Muscle of leg (tissue), 11 donors: ENCODE measurements around the gene PRAMEF8. TPM values are rescaled to one million over a fixed set of nuclear protein-coding genes. Genes with fewer than 3 reads are reported as not detected.
"Not testable (repeated sequence)": the region's sequence is repeated elsewhere in the genome, so short reads cannot be mapped to it uniquely, and the experiment has no call there.

ENCODE experiments used
- DNase-seq: peaks from one replicate; pipeline ENCODE4 v3.0.0; 2013
- H3K27ac ChIP-seq: one replicate; pipeline ENCODE4 v1.5.1; 2013; ENCODE audit warnings: mild to moderate bottlenecking, low read length, control low read depth
- H3K27me3 ChIP-seq: one replicate; pipeline ENCODE4 v1.6.1; 2013; ENCODE audit warnings: low read length; ENCODE audit not compliant: control insufficient read depth, insufficient read depth
- H3K36me3 ChIP-seq: one replicate; pipeline ENCODE4 v1.6.1; 2013; ENCODE audit warnings: low read length; ENCODE audit not compliant: control insufficient read depth, insufficient read depth
- H3K4me1 ChIP-seq: one replicate; pipeline ENCODE4 v1.6.1; 2013; ENCODE audit warnings: low read length; ENCODE audit not compliant: control insufficient read depth, insufficient read depth
- H3K4me3 ChIP-seq: one replicate; pipeline ENCODE4 v1.5.1; 2013; ENCODE audit warnings: low read length, control low read depth
- H3K9me3 ChIP-seq: replicated peaks from 2 replicates; pipeline ENCODE4 v1.6.1; 2013; ENCODE audit warnings: low read depth, low read length; ENCODE audit not compliant: control insufficient read depth
- WGBS: methylation state at CpG from one replicate; pipeline ENCODE4 v1.1.5; 2013; ENCODE audit warnings: missing lambda C conversion rate; ENCODE audit not compliant: insufficient coverage; 5-methylcytosine and 5-hydroxymethylcytosine counted together
- polyA plus RNA-seq, 8 donors: library from polyadenylated mRNA; unstranded; fragments of 120-200 nt; gene quantifications; one replicate each; pipeline versions ENCODE4 v1.2.1 to v1.2.3, GENCODE V29; 2013; ENCODE audit warnings: inconsistent platforms in 1 of 8, low replicate concordance in 1 of 8; ENCODE audit not compliant: insufficient read length in 8 of 8, insufficient read depth in 1 of 8
- total RNA-seq: library from RNA; stranded (reverse); fragments of 120-200 nt; gene quantifications from one replicate; pipeline ENCODE4 v1.2.4, GENCODE V29; 2013

Gene PRAMEF8
- total and polyA plus RNA-seq, 9 donors: not detected

DNA sequence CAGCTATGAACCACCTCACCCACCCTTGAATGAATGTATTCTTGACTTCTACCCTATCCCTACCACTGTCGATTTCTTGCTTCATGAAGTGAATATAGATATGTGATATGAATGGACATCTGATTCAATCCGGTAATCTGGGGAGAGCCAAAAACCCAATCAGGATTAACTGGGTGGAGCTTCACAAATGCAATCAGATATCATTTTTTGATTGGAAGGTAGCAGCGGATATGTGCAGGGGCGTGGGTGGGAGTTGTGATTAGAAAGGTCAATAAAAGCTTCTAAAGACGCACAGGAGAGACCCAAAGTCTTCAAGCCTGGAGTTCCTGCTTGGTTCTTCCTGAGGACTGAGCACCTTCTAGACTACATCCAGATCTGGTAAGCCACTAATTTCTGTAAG lies 31.0 kb downstream of the PRAMEF8 start, which contains the start of gene PRAMEF5:
PRAMEF5 (plus strand) TSS at position 301 of the 400 bp plus-strand sequence. CDS start 5,071 bp downstream, outside the sequence.
- not testable (repeated sequence) for H3K9me3 ChIP-seq, H3K36me3 ChIP-seq, H3K4me3 ChIP-seq, H3K27ac ChIP-seq, H3K4me1 ChIP-seq, H3K27me3 ChIP-seq, DNase-seq
- WGBS: no CpG with 5 or more reads among the region's 5 CpGs

DNA sequence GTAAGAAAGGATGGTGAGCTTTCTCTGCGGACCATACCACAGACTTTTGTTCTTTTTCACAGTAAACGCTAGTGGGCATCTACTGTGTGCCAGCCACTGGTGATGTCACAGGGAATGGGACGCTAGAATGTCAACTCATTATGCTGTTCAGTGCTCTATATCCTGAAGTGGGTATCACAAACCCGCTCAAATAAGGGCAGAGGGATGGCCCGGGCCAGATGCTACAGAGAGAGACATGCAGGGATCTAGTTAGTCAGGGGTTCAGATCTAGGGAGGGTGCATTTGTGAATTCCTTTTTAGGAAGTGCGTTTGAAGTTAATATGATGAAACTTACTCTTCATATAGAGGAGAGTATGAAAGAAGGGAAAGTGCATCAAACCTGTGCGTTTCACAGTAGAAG lies 37.8 kb downstream of the PRAMEF8 start:
- H3K27me3 ChIP-seq, DNase-seq, H3K4me3 ChIP-seq, H3K4me1 ChIP-seq, H3K27ac ChIP-seq, H3K36me3 ChIP-seq: not testable (repeated sequence)
- H3K9me3 ChIP-seq: peaks cover 14% of the 10 kb centered on the region
- 73% methylated on average over 3 of the region's 7 CpGs for WGBS

DNA sequence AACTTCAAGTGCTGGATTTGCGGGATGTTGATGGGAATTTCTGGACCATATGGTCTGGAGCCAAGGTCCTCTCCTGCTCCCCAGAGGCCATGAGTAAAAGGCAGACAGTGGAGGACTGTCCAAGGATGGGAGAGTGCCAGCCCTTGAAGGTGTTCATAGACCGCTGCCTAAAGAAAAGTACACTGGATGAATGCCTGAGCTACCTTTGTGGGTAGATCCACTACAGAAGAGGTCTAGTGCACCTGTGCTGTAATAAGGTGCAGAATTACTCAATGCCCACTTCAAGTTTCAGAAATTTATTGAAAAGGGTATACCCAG lies 38.4 kb downstream of the PRAMEF8 start:
- DNase-seq, H3K4me3 ChIP-seq, H3K27ac ChIP-seq, H3K36me3 ChIP-seq, H3K4me1 ChIP-seq, H3K27me3 ChIP-seq: not testable (repeated sequence)
- 75% methylated on average over 2 of the region's 2 CpGs for WGBS
- H3K9me3 ChIP-seq: peaks cover 14% of the 10 kb centered on the region

DNA sequence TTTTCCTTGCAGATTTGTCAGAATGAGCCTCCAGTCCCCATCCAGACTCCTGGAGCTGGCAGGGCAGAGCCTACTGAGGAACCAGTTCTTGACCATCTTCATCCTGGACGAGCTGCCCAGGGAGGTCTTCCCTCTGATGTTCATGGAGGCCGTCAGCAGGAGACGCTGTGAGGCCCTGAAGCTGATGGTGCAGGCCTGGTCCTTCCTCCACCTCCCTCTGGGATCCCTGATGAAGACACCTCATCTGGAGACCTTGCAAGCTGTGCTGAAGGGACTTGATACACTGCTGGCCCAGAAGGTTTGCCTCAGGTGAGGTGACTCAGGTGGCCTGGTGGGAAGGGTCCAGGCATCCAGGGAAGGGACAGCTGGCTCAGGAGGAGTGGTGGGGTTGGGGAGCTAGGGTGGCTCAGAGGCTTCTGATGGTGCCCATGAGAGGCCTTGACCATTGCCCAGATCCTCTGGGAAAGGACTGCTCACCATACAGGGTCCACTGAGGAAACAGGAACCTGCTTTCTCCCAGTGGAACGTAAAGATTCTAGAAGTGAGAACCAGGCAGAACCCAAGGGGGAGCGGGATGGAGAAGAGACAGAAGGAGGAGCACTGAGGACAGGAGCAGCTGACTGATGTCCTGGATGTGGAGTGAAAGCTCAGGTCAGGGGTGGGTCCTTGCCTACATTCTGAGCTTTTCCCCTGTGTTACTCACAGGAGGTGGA lies 38.9 kb downstream of the PRAMEF8 start:
- not testable (repeated sequence) for H3K4me1 ChIP-seq, H3K27me3 ChIP-seq, H3K27ac ChIP-seq, H3K4me3 ChIP-seq, H3K36me3 ChIP-seq, DNase-seq
- 80% methylated on average over 5 of the region's 5 CpGs for WGBS
- H3K9me3 ChIP-seq: peaks cover 14% of the 10 kb centered on the region

DNA sequence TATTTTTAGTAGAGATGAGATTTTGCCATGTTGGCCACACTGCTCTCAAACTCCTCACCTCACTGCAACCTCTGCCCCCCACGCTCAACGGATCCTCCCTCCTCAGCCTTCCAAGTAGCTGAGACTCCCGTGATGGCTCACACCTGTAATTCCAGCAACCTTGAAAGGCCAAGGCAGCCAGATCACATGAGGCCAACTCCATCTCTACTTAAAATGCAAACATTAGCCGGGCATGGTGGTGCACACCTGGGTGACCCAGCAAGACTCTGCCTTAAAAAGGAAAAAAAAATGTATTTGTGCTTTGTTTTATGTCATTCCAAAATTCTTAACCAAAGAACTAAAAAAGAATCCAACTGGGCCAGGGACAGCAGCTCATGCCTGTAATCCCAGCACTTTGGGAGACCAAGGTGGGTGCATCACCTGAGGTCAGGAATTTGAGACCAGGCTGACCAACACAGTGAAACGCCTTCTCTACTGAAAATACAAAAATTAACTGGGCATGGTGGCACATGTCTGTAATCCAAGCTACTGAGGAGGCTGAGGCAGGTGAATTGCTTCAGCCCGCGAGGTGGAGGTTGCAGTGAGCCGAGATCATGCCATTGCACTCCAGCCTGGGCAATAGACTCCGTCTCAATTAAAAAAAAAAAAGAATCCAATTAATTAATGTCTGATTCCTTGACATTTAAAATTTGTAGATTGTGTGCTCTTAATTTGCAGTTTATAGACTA lies 41.2 kb downstream of the PRAMEF8 start:
- WGBS: 87% methylated on average over 6 of the region's 9 CpGs
- not testable (repeated sequence) for H3K27ac ChIP-seq, H3K36me3 ChIP-seq, DNase-seq, H3K27me3 ChIP-seq, H3K4me1 ChIP-seq, H3K4me3 ChIP-seq
- peaks cover 14% of the 10 kb centered on the region for H3K9me3 ChIP-seq

DNA sequence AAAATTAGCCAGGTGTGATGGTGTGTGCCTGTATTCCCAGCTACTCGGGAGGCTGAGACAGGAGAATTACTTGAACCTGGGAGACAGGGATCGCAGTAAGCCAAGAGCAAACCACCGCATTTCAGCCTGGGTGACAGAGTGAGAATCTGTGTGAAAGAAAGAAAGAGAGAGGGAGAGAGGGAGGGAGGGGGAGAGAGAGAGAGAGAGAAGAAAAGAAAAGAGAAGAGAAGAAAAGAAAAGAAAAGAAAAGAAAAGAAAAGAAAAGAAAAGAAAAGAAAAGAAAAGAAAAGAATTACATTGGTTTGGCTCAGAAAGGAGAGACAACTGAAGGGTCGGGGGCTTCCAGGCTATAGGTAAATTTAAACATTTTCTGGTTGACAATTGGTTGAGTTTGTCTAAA lies 45.3 kb downstream of the PRAMEF8 start:
- H3K9me3 ChIP-seq, H3K4me1 ChIP-seq, H3K27me3 ChIP-seq, H3K36me3 ChIP-seq, DNase-seq, H3K4me3 ChIP-seq, H3K27ac ChIP-seq: not testable (repeated sequence)
- WGBS: 87% methylated on average over 4 of the region's 4 CpGs

DNA sequence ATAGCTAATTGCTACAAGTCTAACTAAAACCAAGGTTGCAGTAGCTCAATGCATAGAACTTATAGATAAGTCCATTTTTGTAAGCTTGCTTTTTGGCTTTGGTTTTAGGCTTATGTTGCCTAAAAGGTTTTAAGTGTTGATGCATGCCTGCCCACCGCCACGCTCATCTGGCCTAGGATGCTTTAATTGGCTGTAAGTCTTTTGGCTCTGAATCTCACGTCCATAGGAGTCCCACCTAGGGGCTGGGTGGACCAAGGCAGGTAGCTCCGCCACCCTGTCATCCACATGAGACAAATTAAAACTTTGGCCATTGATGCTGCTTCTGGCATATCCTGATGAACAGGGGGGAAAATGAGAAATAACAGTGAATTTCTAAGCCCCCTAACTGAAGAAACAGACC lies 47.4 kb downstream of the PRAMEF8 start:
- WGBS: 75% methylated on average over 2 of the region's 4 CpGs
- not testable (repeated sequence) for H3K4me3 ChIP-seq, DNase-seq, H3K4me1 ChIP-seq, H3K27ac ChIP-seq, H3K27me3 ChIP-seq, H3K36me3 ChIP-seq, H3K9me3 ChIP-seq

DNA sequence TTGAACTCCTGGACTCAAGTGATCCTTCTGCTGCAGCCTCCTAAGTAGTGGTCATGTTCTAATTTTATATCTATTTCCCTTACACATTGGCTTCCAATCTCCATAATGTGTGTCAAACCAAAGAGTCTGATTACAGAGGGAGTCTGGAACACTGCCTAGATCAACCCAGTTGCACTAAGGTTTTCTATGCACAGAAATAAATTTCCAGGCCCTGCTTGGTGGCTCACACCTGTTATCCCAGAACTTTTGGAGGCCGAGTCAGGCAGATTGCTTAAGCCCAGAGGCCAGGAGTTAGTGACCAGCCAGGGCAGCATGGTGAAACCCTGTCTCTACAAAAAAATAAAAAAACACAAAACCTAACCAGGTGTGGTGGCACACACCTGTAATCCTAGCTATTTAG lies 50.9 kb downstream of the PRAMEF8 start:
- WGBS: 47% methylated on average over 1 of the region's 1 CpG
- H3K27ac ChIP-seq, H3K4me3 ChIP-seq, H3K36me3 ChIP-seq, H3K27me3 ChIP-seq, H3K4me1 ChIP-seq: not testable (repeated sequence)
- DNase-seq: peak; percentile 3
- peaks cover 12% of the 10 kb centered on the region for H3K9me3 ChIP-seq

DNA sequence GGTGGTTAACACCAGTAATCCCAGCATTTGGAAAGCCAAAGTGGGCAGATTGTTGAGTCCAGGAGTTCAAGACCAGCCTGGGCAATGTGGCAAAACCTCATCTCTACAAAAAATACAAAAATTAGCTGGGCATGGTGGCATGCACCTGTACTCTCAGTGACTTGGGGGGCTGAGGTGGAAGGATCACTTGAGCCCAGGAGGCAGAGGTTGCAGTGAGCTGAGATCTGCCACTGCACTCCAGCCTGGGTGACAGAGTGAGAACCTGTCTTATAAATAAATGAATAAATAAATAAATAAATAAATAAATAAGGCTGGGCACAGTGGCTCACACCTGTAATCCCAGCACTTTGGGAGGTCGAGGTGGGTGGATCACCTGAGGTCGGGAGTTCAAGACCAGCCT lies 52.9 kb downstream of the PRAMEF8 start:
- DNase-seq, H3K27ac ChIP-seq, H3K36me3 ChIP-seq, H3K27me3 ChIP-seq, H3K4me1 ChIP-seq, H3K4me3 ChIP-seq: not testable (repeated sequence)
- peaks cover 12% of the 10 kb centered on the region for H3K9me3 ChIP-seq
- no CpG with 5 or more reads among the region's 2 CpGs for WGBS
